ENCODE data around the gene SUCLG2.
A peak's percentile ranks its signal among the peaks of the same experiment; 100 is the strongest.

SUCLG2 gene

DNA sequence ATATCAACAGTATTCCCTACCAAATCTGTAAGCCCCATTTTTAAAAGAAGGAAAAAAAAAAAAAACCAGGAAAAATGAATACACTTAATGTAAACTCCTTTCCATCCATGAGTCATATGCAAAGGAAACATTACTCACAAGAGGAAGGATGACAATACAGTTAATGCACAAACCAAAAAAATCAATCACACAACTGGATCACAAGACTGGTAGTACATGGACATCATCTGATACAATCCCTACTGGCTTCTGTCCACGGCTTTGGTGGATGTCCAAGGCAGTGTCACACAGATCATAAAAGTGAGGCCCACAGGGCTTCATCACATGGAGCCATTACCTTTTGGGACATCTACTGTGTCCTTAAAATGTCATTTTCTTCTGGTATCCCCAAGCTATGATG lies 44.0 kb downstream of the SUCLG2 start:
- no peak overlapping the region for H3K4me2 ChIP-seq (ENCODE audit: low read length, poor library complexity, severe bottlenecking)
- 0% methylated on average over 1 of the region's 1 CpG for WGBS

DNA sequence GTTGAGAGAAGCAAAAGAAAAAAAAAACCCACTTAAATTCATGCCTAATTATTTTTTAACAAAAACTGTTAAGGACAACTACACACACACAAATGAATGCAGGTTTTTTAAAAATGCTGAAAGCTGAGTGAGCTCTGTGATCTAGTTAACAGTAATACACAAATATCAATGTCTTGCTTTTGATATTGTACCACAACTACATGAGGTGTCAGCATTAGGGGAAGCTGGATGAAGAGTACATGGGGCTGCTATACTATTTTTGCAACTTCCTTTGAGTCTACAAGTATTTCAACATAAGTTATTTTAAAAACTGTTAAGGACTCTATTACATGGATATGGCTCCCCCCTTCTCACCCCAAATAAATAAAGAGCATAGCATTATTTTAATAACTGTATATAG lies 44.7 kb downstream of the SUCLG2 start:
- Histone ChIP-seq H3K9me3 (ENCODE audit: control insufficient read depth, low read length) (no peaks in the 10 kb centered on the region), H3K4ac (ENCODE audit: low read depth in 1 of 2, low read length in 2 of 2) (no peak overlapping the region)
- DNase-seq: no peak

More for the DNA sequence above, 44.0 kb downstream of the SUCLG2 start:
- Histone ChIP-seq H2BK12ac (ENCODE audit: low read length in 2 of 2) (peak overlapping the region in 1 of 2 experiments; percentile 39), H3K14ac (ENCODE audit: low read length in 2 of 2) (no peak overlapping the region), H2BK5ac (ENCODE audit: low read depth, low read length, poor library complexity, severe bottlenecking) (peak overlapping the region; percentile 22), H3K4me1 (ENCODE audit: control insufficient read depth, insufficient read depth, low read depth, low read length) (peaks cover 6% of the 10 kb centered on the region), H3K79me1 (replicated peaks; ENCODE audit: low read length, poor library complexity, severe bottlenecking) (peaks cover 22% of the 10 kb centered on the region), H4K91ac (ENCODE audit: low read length) (no peak overlapping the region), H3K36me3 (ENCODE audit: control insufficient read depth in 1 of 2, insufficient read depth in 2 of 2, low read depth in 1 of 2, low read length in 2 of 2) (peaks cover 9 to 49% of the 10 kb centered on the region in 2 experiments), H3K9me3 (ENCODE audit: control insufficient read depth, low read length) (no peaks in the 10 kb centered on the region), H3K27me3 (ENCODE audit: control insufficient read depth in 1 of 2, insufficient read depth in 1 of 2, low read length in 2 of 2) (no peaks in the 10 kb centered on the region), H3K27ac (ENCODE audit: low read length, poor library complexity, severe bottlenecking) (peak overlapping the region; percentile 50), H3K4ac (ENCODE audit: low read depth in 1 of 2, low read length in 2 of 2) (no peak overlapping the region), H2BK15ac (ENCODE audit: low read depth, poor library complexity, severe bottlenecking) (no peak overlapping the region), H3K23ac (ENCODE audit: low read length in 2 of 2) (no peak overlapping the region), H2BK120ac (ENCODE audit: low read depth, low read length) (no peak overlapping the region), H4K8ac (ENCODE audit: low read length) (no peak overlapping the region), H3K4me3 (ENCODE audit: insufficient read depth in 1 of 2, low read depth in 1 of 2, low read length in 2 of 2) (no peak overlapping the region), H3K9ac (ENCODE audit: low read length) (peak overlapping the region; percentile 1), H2AFZ (ENCODE audit: low read depth, low read length) (no peak overlapping the region), H3K18ac (ENCODE audit: low read depth in 1 of 2, low read length in 2 of 2) (no peak overlapping the region), H2AK5ac (ENCODE audit: low read length, severe bottlenecking) (peak overlapping the region; percentile 16)
- peak; percentile 89 for DNase-seq

DNA sequence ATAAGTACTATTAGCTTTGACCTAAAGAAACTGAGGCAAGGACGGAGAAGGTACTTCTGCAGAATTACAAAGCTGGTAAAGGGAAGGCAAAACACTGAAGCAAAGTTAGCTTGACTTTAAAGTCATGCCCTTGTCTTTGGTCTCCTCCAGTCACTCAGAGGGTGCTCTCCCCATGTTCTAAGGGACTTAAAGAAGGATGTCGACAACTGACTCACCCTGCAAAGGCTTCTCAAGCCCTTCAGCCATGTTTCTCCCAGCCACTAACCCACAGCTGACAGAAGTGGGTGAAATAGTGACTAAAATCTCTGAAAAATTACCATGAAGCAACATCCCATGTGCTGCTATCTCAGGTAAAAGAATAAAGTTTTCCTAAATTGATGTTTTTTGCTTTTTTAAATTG lies 46.4 kb downstream of the SUCLG2 start:
- no peaks in the 10 kb centered on the region for H3K9me3 ChIP-seq (ENCODE audit: control insufficient read depth, low read length)
- DNase-seq: no peak
- peaks cover 2% of the 10 kb centered on the region for H3K4me1 ChIP-seq (ENCODE audit: control insufficient read depth, insufficient read depth, low read depth, low read length)
- no peak overlapping the region for H4K91ac ChIP-seq (ENCODE audit: low read length)
- H3K79me1 ChIP-seq (replicated peaks; ENCODE audit: low read length, poor library complexity, severe bottlenecking): peaks cover 17% of the 10 kb centered on the region
- no peak overlapping the region for H2BK5ac ChIP-seq (ENCODE audit: low read depth, low read length, poor library complexity, severe bottlenecking)
- H3K4me3 ChIP-seq (ENCODE audit: insufficient read depth in 1 of 2, low read depth in 1 of 2, low read length in 2 of 2): no peak overlapping the region
- H3K4me2 ChIP-seq (ENCODE audit: low read length, poor library complexity, severe bottlenecking): no peak overlapping the region
- H2AFZ ChIP-seq (ENCODE audit: low read depth, low read length): no peak overlapping the region
- no peak overlapping the region for H2BK15ac ChIP-seq (ENCODE audit: low read depth, poor library complexity, severe bottlenecking)
- H3K23ac ChIP-seq (ENCODE audit: low read length in 2 of 2): no peak overlapping the region
- 87% methylated on average over 1 of the region's 2 CpGs for WGBS
- H3K9ac ChIP-seq (ENCODE audit: low read length): no peak overlapping the region
- no peaks in the 10 kb centered on the region for H3K27me3 ChIP-seq (ENCODE audit: control insufficient read depth in 1 of 2, insufficient read depth in 1 of 2, low read length in 2 of 2)
- H2BK12ac ChIP-seq (ENCODE audit: low read length in 2 of 2): no peak overlapping the region
- no peak overlapping the region for H3K27ac ChIP-seq (ENCODE audit: low read length, poor library complexity, severe bottlenecking)
- H3K14ac ChIP-seq (ENCODE audit: low read length in 2 of 2): no peak overlapping the region
- H2BK120ac ChIP-seq (ENCODE audit: low read depth, low read length): no peak overlapping the region
- no peak overlapping the region for H4K8ac ChIP-seq (ENCODE audit: low read length)
- H3K36me3 ChIP-seq (ENCODE audit: control insufficient read depth in 1 of 2, insufficient read depth in 2 of 2, low read depth in 1 of 2, low read length in 2 of 2): peaks cover 9 to 61% of the 10 kb centered on the region in 2 experiments
- H2AK5ac ChIP-seq (ENCODE audit: low read length, severe bottlenecking): no peak overlapping the region
- H3K4ac ChIP-seq (ENCODE audit: low read depth in 1 of 2, low read length in 2 of 2): no peak overlapping the region
- no peak overlapping the region for H3K18ac ChIP-seq (ENCODE audit: low read depth in 1 of 2, low read length in 2 of 2)

More for the DNA sequence above, 44.7 kb downstream of the SUCLG2 start:
- no peak overlapping the region for H2BK120ac ChIP-seq (ENCODE audit: low read depth, low read length)
- H3K27me3 ChIP-seq (ENCODE audit: control insufficient read depth in 1 of 2, insufficient read depth in 1 of 2, low read length in 2 of 2): no peaks in the 10 kb centered on the region
- no peak overlapping the region for H2AFZ ChIP-seq (ENCODE audit: low read depth, low read length)
- no peak overlapping the region for H2BK15ac ChIP-seq (ENCODE audit: low read depth, poor library complexity, severe bottlenecking)
- no peak overlapping the region for H3K14ac ChIP-seq (ENCODE audit: low read length in 2 of 2)
- H3K27ac ChIP-seq (ENCODE audit: low read length, poor library complexity, severe bottlenecking): no peak overlapping the region
- no peak overlapping the region for H2BK12ac ChIP-seq (ENCODE audit: low read length in 2 of 2)
- H3K9ac ChIP-seq (ENCODE audit: low read length): no peak overlapping the region
- H4K91ac ChIP-seq (ENCODE audit: low read length): no peak overlapping the region
- peaks cover 19% of the 10 kb centered on the region for H3K79me1 ChIP-seq (replicated peaks; ENCODE audit: low read length, poor library complexity, severe bottlenecking)
- H3K4me2 ChIP-seq (ENCODE audit: low read length, poor library complexity, severe bottlenecking): no peak overlapping the region
- H3K4me3 ChIP-seq (ENCODE audit: insufficient read depth in 1 of 2, low read depth in 1 of 2, low read length in 2 of 2): no peak overlapping the region
- no peak overlapping the region for H4K8ac ChIP-seq (ENCODE audit: low read length)
- no peak overlapping the region for H3K23ac ChIP-seq (ENCODE audit: low read length in 2 of 2)
- peaks cover 9 to 53% of the 10 kb centered on the region in 2 experiments for H3K36me3 ChIP-seq (ENCODE audit: control insufficient read depth in 1 of 2, insufficient read depth in 2 of 2, low read depth in 1 of 2, low read length in 2 of 2)
- H2AK5ac ChIP-seq (ENCODE audit: low read length, severe bottlenecking): no peak overlapping the region
- H3K4me1 ChIP-seq (ENCODE audit: control insufficient read depth, insufficient read depth, low read depth, low read length): peaks cover 6% of the 10 kb centered on the region
- H2BK5ac ChIP-seq (ENCODE audit: low read depth, low read length, poor library complexity, severe bottlenecking): no peak overlapping the region
- no peak overlapping the region for H3K18ac ChIP-seq (ENCODE audit: low read depth in 1 of 2, low read length in 2 of 2)

DNA sequence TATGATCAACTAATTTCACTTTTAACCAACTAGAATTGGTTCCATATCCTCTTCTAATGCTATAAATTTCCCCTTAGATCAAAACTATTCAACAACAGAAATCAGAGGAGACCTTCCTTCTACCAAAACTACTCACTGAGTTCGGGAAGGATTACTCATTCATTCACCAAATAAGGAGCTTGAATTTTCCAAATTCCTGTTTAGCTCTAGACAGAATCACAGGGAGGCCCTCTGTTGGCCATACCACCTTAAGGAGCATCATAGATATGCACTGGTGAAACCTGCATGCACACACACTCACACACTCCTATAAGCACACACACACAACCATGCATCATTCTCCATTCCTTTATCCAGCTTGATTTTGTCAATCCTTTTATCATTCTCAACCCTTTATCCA lies 49.0 kb downstream of the SUCLG2 start:
- H2BK12ac ChIP-seq (ENCODE audit: low read length in 2 of 2): no peak overlapping the region
- no peak overlapping the region for H2AFZ ChIP-seq (ENCODE audit: low read depth, low read length)
- H3K18ac ChIP-seq (ENCODE audit: low read depth in 1 of 2, low read length in 2 of 2): no peak overlapping the region
- H2BK5ac ChIP-seq (ENCODE audit: low read depth, low read length, poor library complexity, severe bottlenecking): no peak overlapping the region
- H3K4ac ChIP-seq (ENCODE audit: low read depth in 1 of 2, low read length in 2 of 2): no peak overlapping the region
- H3K27ac ChIP-seq (ENCODE audit: low read length, poor library complexity, severe bottlenecking): no peak overlapping the region
- no peak overlapping the region for H4K8ac ChIP-seq (ENCODE audit: low read length)
- H3K4me1 ChIP-seq (ENCODE audit: control insufficient read depth, insufficient read depth, low read depth, low read length): peaks cover 1% of the 10 kb centered on the region
- peak overlapping the region; percentile 40 for H3K9ac ChIP-seq (ENCODE audit: low read length)
- H3K79me1 ChIP-seq (replicated peaks; ENCODE audit: low read length, poor library complexity, severe bottlenecking): peaks cover 16% of the 10 kb centered on the region
- H3K36me3 ChIP-seq (ENCODE audit: control insufficient read depth in 1 of 2, insufficient read depth in 2 of 2, low read depth in 1 of 2, low read length in 2 of 2): peaks cover 9 to 63% of the 10 kb centered on the region in 2 experiments
- H3K14ac ChIP-seq (ENCODE audit: low read length in 2 of 2): no peak overlapping the region
- no peak overlapping the region for H2BK15ac ChIP-seq (ENCODE audit: low read depth, poor library complexity, severe bottlenecking)
- peak; percentile 35 for DNase-seq
- H2AK5ac ChIP-seq (ENCODE audit: low read length, severe bottlenecking): no peak overlapping the region
- no peaks in the 10 kb centered on the region for H3K9me3 ChIP-seq (ENCODE audit: control insufficient read depth, low read length)
- no peaks in the 10 kb centered on the region for H3K27me3 ChIP-seq (ENCODE audit: control insufficient read depth in 1 of 2, insufficient read depth in 1 of 2, low read length in 2 of 2)
- no peak overlapping the region for H4K91ac ChIP-seq (ENCODE audit: low read length)
- H3K23ac ChIP-seq (ENCODE audit: low read length in 2 of 2): no peak overlapping the region
- no peak overlapping the region for H2BK120ac ChIP-seq (ENCODE audit: low read depth, low read length)
- no peak overlapping the region for H3K4me2 ChIP-seq (ENCODE audit: low read length, poor library complexity, severe bottlenecking)
- no peak overlapping the region for H3K4me3 ChIP-seq (ENCODE audit: insufficient read depth in 1 of 2, low read depth in 1 of 2, low read length in 2 of 2)
- WGBS: 16% methylated on average over 1 of the region's 1 CpG
